SK-N-SH (cell line): ENCODE data around the gene CLEC4E. TPM values are rescaled to one million over a fixed set of nuclear protein-coding genes. Genes with fewer than 3 reads are reported as not detected.
"Not testable (repeated sequence)": the region's sequence is repeated elsewhere in the genome, so short reads cannot be mapped to it uniquely, and the experiment has no call there.

Source experiments
- CTCF ChIA-PET: fragments of 300-600, 350-600 bp; formaldehyde crosslinking; extraction: SDS; loops from one replicate; lab custom pipeline; 2021; lab: Yijun Ruan, JAX
- POLR2A ChIA-PET: fragments of 350-600 bp; sonication (Branson Sonifier 250); formaldehyde crosslinking; extraction: SDS; loops from one replicate; lab custom pipeline; 2020; ENCODE audit warnings: antibody characterized with exemption, inconsistent platforms; lab: Yijun Ruan, JAX
- DNase-seq: peaks from one replicate; pipeline ENCODE4 v3.0.0; 2012
- H2AFZ ChIP-seq: fragments of 200-600 bp; sonication (generic); 2 replicates; pipeline ENCODE4 v1.8.1; 2016; ENCODE audit warnings: antibody characterized with exemption, mild to moderate bottlenecking, low read depth
- H3F3A ChIP-seq: fragments of 200-600 bp; sonication (generic); replicated peaks from 2 replicates; pipeline ENCODE3; 2016; ENCODE audit warnings: antibody characterized with exemption, mild to moderate bottlenecking; ENCODE audit not compliant: insufficient read depth
- H3K27ac ChIP-seq, 2 experiments: fragments of 200-500 bp in 1 of 2; fragments of 200-600 bp in 1 of 2; sonication (Bioruptor generic) in 1 of 2; sonication (generic), shearing (Covaris generic) in 1 of 2; 2 replicates each; pipeline versions ENCODE4 v1.5.1 to v1.6.1; 2014 to 2016; ENCODE audit warnings: low read depth in 2 of 2, inconsistent platforms in 1 of 2, low read length in 1 of 2, mild to moderate bottlenecking in 1 of 2, mixed read lengths in 1 of 2
- H3K27me3 ChIP-seq: fragments of 200-600 bp; sonication (generic), shearing (Covaris generic); 2 replicates; pipeline ENCODE4 v1.6.1; 2016; ENCODE audit warnings: mixed run types; ENCODE audit not compliant: insufficient read depth
- H3K36me3 ChIP-seq, 2 experiments: fragments of 200-500 bp in 1 of 2; fragments of 200-600 bp in 1 of 2; sonication (Bioruptor generic) in 1 of 2; sonication (generic) in 1 of 2; replicated peaks in 1 of 2; 2 replicates each; pipeline versions ENCODE3 to v1.5.1; 2014 to 2016; ENCODE audit warnings: low read length in 1 of 2, mild to moderate bottlenecking in 1 of 2; ENCODE audit not compliant: insufficient read depth in 2 of 2, control insufficient read depth in 1 of 2
- H3K4me1 ChIP-seq, 2 experiments: fragments of 200-500 bp in 1 of 2; fragments of 200-600 bp in 1 of 2; sonication (Bioruptor generic) in 1 of 2; sonication (generic), shearing (Covaris generic) in 1 of 2; 2 replicates each; pipeline versions ENCODE4 v1.5.1 to v1.6.1; 2014 to 2016; ENCODE audit warnings: low read depth in 1 of 2, low read length in 1 of 2, mixed run types in 1 of 2; ENCODE audit not compliant: insufficient read depth in 2 of 2, control insufficient read depth in 1 of 2
- H3K4me2 ChIP-seq: fragments of 200-600 bp; sonication (generic), shearing (Covaris generic); 2 replicates; pipeline ENCODE4 v1.6.1; 2017; ENCODE audit warnings: mixed run types
- H3K4me3 ChIP-seq, 2 experiments: fragments of 200-500 bp in 1 of 2; fragments of 200-600 bp in 1 of 2; sonication (Bioruptor generic) in 1 of 2; sonication (generic), shearing (Covaris generic) in 1 of 2; 2 replicates each; pipeline versions ENCODE4 v1.5.1 to v1.8.1; 2014 to 2016; ENCODE audit warnings: low read depth in 2 of 2, inconsistent platforms in 1 of 2, low read length in 1 of 2, mild to moderate bottlenecking in 1 of 2, mixed read lengths in 1 of 2, moderate library complexity in 1 of 2
- H3K79me2 ChIP-seq: fragments of 200-600 bp; sonication (generic); 2 replicates; pipeline ENCODE4 v1.8.1; 2017; ENCODE audit warnings: mild to moderate bottlenecking; ENCODE audit not compliant: insufficient read depth
- H3K9ac ChIP-seq: fragments of 200-600 bp; sonication (generic); 2 replicates; pipeline ENCODE4 v1.6.1; 2017; ENCODE audit warnings: mixed run types
- H3K9me2 ChIP-seq: fragments of 200-600 bp; sonication (generic); 2 replicates; pipeline ENCODE4 v1.6.1; 2017; ENCODE audit warnings: mixed run types
- H3K9me3 ChIP-seq: fragments of 200-600 bp; sonication (generic); 2 replicates; pipeline ENCODE4 v1.6.1; 2017; ENCODE audit warnings: mixed run types, mild to moderate bottlenecking, moderate library complexity
- H4K20me1 ChIP-seq: fragments of 200-600 bp; sonication (generic); 2 replicates; pipeline ENCODE4 v1.6.1; 2017; ENCODE audit warnings: mild to moderate bottlenecking, mixed run types; ENCODE audit not compliant: insufficient read depth
- CHD2 ChIP-seq: fragments of 150-350 bp; IDR thresholded peaks from 2 replicates; pipeline ENCODE4 v1.6.1; 2018; ENCODE audit warnings: low read length; ENCODE audit not compliant: partially characterized antibody
- EP300 ChIP-seq, 2 experiments: IDR thresholded peaks; 2 replicates each; pipeline versions ENCODE4 v1.4.0 to v1.6.1; 2012; ENCODE audit warnings: borderline replicate concordance in 1 of 2, low read depth in 1 of 2, low read length in 1 of 2
- EZH2phosphoT487 ChIP-seq: fragments of 200-600 bp; sonication (generic); IDR thresholded peaks from 2 replicates; pipeline ENCODE4 v1.6.1; 2017; ENCODE audit warnings: low read depth, mixed run types, mild to moderate bottlenecking, antibody characterized with exemption, moderate library complexity, borderline replicate concordance
- FOSL2 ChIP-seq: IDR thresholded peaks from 2 replicates; pipeline ENCODE4 v1.4.0; 2012; ENCODE audit warnings: low read depth, mild to moderate bottlenecking, moderate library complexity, borderline replicate concordance
- GATA2 ChIP-seq: sonication (generic); formaldehyde crosslinking; IDR thresholded peaks from 2 replicates; pipeline ENCODE4 v1.5.0; 2020; ENCODE audit warnings: mild to moderate bottlenecking, missing genetic modification reagents
- POLR2AphosphoS5 ChIP-seq: IDR thresholded peaks from 2 replicates; pipeline ENCODE4 v1.6.1; 2012; ENCODE audit warnings: low read depth, low read length
- RAD21 ChIP-seq: IDR thresholded peaks from 2 replicates; pipeline ENCODE4 v1.6.1; 2012; ENCODE audit warnings: mild to moderate bottlenecking, low read length
- RCOR1 ChIP-seq: fragments of 150-350 bp; IDR thresholded peaks from 2 replicates; pipeline ENCODE4 v1.6.1; 2017; ENCODE audit warnings: antibody characterized with exemption, low read length
- RFX5 ChIP-seq: IDR thresholded peaks from 2 replicates; pipeline ENCODE4 v1.6.1; 2012; ENCODE audit warnings: mild to moderate bottlenecking, improper control_type of control experiment, low read length
- SIN3A ChIP-seq: IDR thresholded peaks from 2 replicates; pipeline ENCODE4 v1.6.1; 2012; ENCODE audit warnings: low read depth, mild to moderate bottlenecking, low read length, moderate library complexity, borderline replicate concordance
- TAF1 ChIP-seq: IDR thresholded peaks from 2 replicates; pipeline ENCODE4 v1.6.1; 2012; ENCODE audit warnings: low read depth, mild to moderate bottlenecking, low read length, moderate library complexity, borderline replicate concordance
- WGBS: methylation state at CpG from one replicate; pipeline ENCODE4 v1.1.6; 2017; ENCODE audit warnings: low lambda C conversion rate; 5-methylcytosine and 5-hydroxymethylcytosine counted together
- polyA plus RNA-seq, 3 experiments: library from polyadenylated mRNA; depleted of rRNA; stranded (reverse); fragments of >200 nt; gene quantifications; 2 replicates each; pipeline ENCODE4 v1.2.3, GENCODE V29; 2012
- TF ChIP-seq, protein P1 (sequence below): fragments of 200-600 bp; sonication (generic); IDR thresholded peaks from 2 replicates; pipeline ENCODE4 v1.6.1; 2017; ENCODE audit warnings: antibody characterized with exemption, mild to moderate bottlenecking, moderate library complexity
- TF ChIP-seq, protein P2 (sequence below): IDR thresholded peaks from 2 replicates; pipeline ENCODE4; 2012
- TF ChIP-seq, protein P3 (sequence below): IDR thresholded peaks from 2 replicates; pipeline ENCODE4 v1.4.0; 2012; ENCODE audit warnings: low read depth, borderline replicate concordance

CLEC4E gene
- polyA plus RNA-seq, 1 of the 3 experiments (the other 2 are of a cell fraction) = not detected

DNA sequence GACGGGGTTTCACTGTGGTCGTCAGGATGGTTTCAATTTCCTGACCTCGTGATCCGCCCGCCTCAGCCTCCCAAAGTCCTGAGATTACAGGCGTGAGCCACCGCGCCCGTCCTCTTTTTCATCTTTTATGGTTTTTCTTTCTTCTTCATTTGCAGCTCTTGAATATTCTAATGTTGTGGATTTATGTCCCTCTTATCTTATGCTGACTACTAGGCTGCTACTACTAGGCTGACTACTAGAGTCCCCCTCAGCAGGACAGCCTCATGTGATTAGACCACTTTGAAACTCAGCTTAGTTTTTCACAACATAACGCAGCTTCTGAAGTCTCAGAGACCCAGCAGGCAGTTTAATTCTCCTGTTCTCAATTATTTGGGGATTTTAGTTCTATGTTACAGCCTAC, 857 bp upstream of the CLEC4E start (continued):
- TF ChIP-seq POLR2AphosphoS5 (no peak), GATA2 (no peak), RFX5 (no peak), FOSL2 (no peak), SIN3A (no peak)

DNA sequence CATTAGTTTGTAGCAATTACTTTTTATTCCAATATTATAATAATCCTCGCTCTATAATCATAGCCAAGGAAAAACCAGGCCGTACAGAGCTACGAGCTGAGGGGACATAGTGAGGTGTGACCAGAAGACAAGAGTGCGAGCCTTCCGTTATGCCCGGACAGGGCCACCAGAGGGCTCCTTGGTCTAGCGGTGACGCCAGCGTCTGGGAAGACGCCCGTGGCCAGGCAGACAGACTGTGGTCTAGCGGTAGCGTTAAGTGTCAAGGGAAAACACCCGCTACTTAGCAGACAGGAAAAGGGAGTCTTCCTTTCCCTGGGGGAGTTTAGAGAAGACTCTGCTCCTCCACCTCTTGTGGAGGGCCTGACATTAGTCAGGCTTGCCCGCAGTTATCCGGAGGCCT, 2.9 kb downstream of the CLEC4E start:
- H3K4me3 ChIP-seq, H3K9me2 ChIP-seq, H3K9me3 ChIP-seq, H3K9ac ChIP-seq, H3K4me2 ChIP-seq, H3K27ac ChIP-seq, POLR2A ChIA-PET, DNase-seq, H3K36me3 ChIP-seq, H3K4me1 ChIP-seq, H3F3A ChIP-seq, H3K79me2 ChIP-seq, H2AFZ ChIP-seq, CTCF ChIA-PET, H4K20me1 ChIP-seq: not testable (repeated sequence)
- TF ChIP-seq, protein P1, sequence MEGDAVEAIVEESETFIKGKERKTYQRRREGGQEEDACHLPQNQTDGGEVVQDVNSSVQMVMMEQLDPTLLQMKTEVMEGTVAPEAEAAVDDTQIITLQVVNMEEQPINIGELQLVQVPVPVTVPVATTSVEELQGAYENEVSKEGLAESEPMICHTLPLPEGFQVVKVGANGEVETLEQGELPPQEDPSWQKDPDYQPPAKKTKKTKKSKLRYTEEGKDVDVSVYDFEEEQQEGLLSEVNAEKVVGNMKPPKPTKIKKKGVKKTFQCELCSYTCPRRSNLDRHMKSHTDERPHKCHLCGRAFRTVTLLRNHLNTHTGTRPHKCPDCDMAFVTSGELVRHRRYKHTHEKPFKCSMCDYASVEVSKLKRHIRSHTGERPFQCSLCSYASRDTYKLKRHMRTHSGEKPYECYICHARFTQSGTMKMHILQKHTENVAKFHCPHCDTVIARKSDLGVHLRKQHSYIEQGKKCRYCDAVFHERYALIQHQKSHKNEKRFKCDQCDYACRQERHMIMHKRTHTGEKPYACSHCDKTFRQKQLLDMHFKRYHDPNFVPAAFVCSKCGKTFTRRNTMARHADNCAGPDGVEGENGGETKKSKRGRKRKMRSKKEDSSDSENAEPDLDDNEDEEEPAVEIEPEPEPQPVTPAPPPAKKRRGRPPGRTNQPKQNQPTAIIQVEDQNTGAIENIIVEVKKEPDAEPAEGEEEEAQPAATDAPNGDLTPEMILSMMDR = peak; percentile 42; the same call in 1 of the 2 replicates
- 11% methylated on average over 13 of the region's 16 CpGs for WGBS
- peaks cover 11% of the 10 kb centered on the region; the same call in 1 of the 2 replicates for H3K27me3 ChIP-seq

DNA sequence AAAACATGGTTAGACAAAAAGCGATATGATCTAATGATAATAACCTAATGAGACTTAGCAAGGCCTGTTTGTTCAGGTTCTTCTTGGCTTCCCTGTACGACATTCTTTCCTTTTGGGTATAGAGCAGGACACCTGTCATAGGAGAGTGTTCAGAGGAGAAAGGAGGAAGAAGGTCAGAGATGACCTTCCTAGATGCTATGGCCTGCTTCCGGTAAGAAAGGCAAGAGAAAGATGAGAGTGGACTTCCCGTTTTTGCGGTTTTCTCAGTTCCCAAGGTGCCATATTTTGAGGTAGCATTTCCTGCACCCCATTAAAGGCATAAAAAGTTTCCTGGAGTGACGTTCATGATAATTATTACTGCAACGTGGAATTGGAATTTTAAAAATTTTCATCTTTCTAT, 8.7 kb downstream of the CLEC4E start:
- no peak for DNase-seq
- no peak for TF ChIP-seq RCOR1
- TF ChIP-seq EZH2phosphoT487 = no peak
- TF ChIP-seq TAF1 = no peak
- TF ChIP-seq RAD21 = no peak
- TF ChIP-seq, protein P2, sequence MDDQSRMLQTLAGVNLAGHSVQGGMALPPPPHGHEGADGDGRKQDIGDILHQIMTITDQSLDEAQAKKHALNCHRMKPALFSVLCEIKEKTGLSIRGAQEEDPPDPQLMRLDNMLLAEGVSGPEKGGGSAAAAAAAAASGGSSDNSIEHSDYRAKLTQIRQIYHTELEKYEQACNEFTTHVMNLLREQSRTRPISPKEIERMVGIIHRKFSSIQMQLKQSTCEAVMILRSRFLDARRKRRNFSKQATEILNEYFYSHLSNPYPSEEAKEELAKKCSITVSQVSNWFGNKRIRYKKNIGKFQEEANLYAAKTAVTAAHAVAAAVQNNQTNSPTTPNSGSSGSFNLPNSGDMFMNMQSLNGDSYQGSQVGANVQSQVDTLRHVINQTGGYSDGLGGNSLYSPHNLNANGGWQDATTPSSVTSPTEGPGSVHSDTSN = no peak
- no peak for TF ChIP-seq CHD2
- no peak for TF ChIP-seq EP300 (IDR thresholded peaks at IDR 0.05; ENCODE audit: borderline replicate concordance in 1 of 2, low read depth in 1 of 2, low read length in 1 of 2)
- TF ChIP-seq, protein P3, sequence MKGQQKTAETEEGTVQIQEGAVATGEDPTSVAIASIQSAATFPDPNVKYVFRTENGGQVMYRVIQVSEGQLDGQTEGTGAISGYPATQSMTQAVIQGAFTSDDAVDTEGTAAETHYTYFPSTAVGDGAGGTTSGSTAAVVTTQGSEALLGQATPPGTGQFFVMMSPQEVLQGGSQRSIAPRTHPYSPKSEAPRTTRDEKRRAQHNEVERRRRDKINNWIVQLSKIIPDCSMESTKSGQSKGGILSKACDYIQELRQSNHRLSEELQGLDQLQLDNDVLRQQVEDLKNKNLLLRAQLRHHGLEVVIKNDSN = no peak
- no peaks in the 10 kb centered on the region for H3K9me3 ChIP-seq
- H3K27ac ChIP-seq = no peak overlapping the region
- no peaks in the 10 kb centered on the region for H4K20me1 ChIP-seq
- POLR2A ChIA-PET = no interaction called here
- CTCF ChIA-PET = no interaction called here
- H2AFZ ChIP-seq = no peak overlapping the region
- H3K4me2 ChIP-seq = no peak overlapping the region
- H3K4me3 ChIP-seq = no peak overlapping the region
- H3K36me3 ChIP-seq = no peaks in the 10 kb centered on the region
- WGBS = 5% methylated on average over 7 of the region's 7 CpGs
- no peaks in the 10 kb centered on the region for H3K79me2 ChIP-seq
- no peaks in the 10 kb centered on the region for H3K4me1 ChIP-seq
- H3K9ac ChIP-seq = no peak overlapping the region
- H3K27me3 ChIP-seq = peaks cover 11% of the 10 kb centered on the region; the same call in 1 of the 2 replicates
- no peaks in the 10 kb centered on the region for H3F3A ChIP-seq
- H3K9me2 ChIP-seq = no peaks in the 10 kb centered on the region
